ENCODE measurements around the gene BPGM.

BPGM gene

GRCh38 chr7:134625550-134625949, 21.1 kb upstream of the BPGM start:
- Mint-ChIP-seq H3K27me3 (peaks cover 65% of the 10 kb centered on the region), H3K27ac (no peak overlapping the region), H3K36me3 (ENCODE audit: low read depth) (no peaks in the 10 kb centered on the region), H3K4me1 (ENCODE audit: low read depth) (peaks cover 6% of the 10 kb centered on the region), H3K9me3 (no peaks in the 10 kb centered on the region), H3K4me3 (no peak overlapping the region)

DNA sequence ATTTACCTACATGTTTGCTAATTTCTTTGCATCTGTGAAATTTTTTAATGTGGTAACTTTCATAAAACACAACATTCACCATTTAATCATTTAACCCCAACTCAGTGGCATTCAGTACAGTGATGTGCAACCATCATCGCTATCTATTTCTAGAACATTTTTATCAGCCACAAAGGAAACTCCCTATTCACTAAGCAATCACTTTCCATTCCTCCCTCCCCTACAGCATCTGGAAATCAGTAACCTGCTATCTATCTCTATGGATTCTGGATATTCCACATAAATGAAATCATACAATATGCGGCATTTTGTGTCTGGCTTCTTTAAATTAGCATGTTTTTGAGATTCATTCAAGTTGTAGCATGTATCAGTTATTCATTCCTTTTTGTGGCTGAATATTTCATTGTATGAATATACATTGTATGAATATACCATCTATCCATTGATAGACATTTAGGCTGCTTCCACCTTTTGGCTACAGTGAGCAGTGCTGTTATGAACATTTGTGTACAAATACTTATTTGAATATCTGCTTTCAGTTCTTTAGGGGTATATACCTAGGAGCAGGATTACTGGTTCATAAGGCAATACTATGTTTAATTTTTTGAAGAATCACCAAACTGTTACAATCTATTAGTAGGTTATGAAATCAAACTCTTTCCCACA, 19.4 kb upstream of the BPGM start:
- H3K9me3 Mint-ChIP-seq, result no peaks in the 10 kb centered on the region
- peaks cover 6% of the 10 kb centered on the region for H3K4me1 Mint-ChIP-seq (ENCODE audit: low read depth)
- peaks cover 61% of the 10 kb centered on the region for H3K27me3 Mint-ChIP-seq
- H3K4me3 Mint-ChIP-seq, result no peak overlapping the region
- H3K36me3 Mint-ChIP-seq (ENCODE audit: low read depth), result no peaks in the 10 kb centered on the region
- H3K27ac Mint-ChIP-seq, result no peak overlapping the region

DNA sequence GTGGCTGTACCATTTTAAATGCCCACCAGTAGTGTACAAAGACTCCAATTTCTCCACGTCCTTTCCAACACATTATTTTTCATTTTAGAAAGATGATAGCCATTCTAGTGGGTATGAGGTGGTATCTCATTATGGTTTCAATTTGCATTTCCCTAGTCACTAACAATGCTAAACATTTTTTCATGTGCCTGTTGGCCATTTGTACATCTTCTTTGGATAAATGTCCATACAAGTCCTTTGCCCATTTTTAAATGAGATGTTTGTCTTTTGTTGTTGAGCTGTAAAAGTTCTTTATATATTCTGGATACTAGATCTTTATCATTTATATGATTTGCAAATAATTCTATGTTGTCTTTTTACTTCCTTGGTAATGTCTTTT, 18.9 kb upstream of the BPGM start:
- Mint-ChIP-seq H3K36me3 (ENCODE audit: low read depth) (no peaks in the 10 kb centered on the region), H3K27ac (no peak overlapping the region), H3K4me3 (no peak overlapping the region), H3K4me1 (ENCODE audit: low read depth) (peaks cover 6% of the 10 kb centered on the region), H3K9me3 (no peaks in the 10 kb centered on the region), H3K27me3 (peaks cover 56% of the 10 kb centered on the region)

- Mint-ChIP-seq H3K4me1 (ENCODE audit: low read depth) (peaks cover 5% of the 10 kb centered on the region), H3K9me3 (no peaks in the 10 kb centered on the region), H3K36me3 (ENCODE audit: low read depth) (no peaks in the 10 kb centered on the region), H3K27me3 (peaks cover 47% of the 10 kb centered on the region), H3K27ac (no peak overlapping the region), H3K4me3 (no peak overlapping the region)
Observed at GRCh38 chr7:134629445-134629844, 17.2 kb upstream of the BPGM start.

DNA sequence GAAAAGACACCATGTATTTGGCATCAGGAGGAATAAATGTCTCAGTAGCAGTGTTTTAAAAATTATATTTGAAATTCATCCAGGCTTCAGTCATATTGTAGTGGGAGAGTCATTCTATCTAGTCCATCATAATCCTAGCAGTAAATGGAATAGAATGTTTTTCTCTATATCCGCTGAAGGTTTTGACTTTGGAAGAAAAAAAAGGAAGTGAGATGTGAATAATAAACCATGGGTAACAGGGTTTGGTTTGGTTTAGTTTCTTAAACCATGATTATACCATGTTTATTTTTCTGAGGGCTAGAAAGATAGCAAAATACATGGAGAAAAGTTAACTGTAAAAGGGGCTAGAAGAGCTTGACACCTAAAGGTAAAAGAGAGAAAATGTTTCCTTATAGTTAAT, 16.4 kb upstream of the BPGM start:
- H3K9me3 Mint-ChIP-seq, result no peaks in the 10 kb centered on the region
- H3K36me3 Mint-ChIP-seq (ENCODE audit: low read depth), result no peaks in the 10 kb centered on the region
- H3K4me3 Mint-ChIP-seq, result no peak overlapping the region
- peaks cover 5% of the 10 kb centered on the region for H3K4me1 Mint-ChIP-seq (ENCODE audit: low read depth)
- no peak overlapping the region for H3K27ac Mint-ChIP-seq
- peaks cover 41% of the 10 kb centered on the region for H3K27me3 Mint-ChIP-seq

DNA sequence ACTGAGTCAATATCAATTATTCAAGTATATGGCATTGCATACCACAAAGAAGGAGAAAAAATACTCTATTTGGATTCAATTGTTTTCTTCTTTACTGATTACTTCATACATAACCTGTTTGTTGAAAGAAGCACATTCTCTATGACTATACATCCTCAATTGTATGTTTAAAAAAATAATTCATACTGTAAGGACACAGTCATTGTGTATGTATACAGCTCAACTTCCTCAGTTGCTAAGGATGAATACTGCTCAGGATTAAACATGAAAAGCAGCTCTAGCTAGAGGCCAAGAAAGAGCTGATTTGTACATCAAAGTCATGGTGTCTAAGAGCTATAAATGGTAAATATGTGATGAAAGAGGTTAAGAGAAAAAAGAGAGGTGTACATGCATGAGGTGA, 15.8 kb upstream of the BPGM start:
- H3K4me1 Mint-ChIP-seq (ENCODE audit: low read depth), result peaks cover 12% of the 10 kb centered on the region
- no peaks in the 10 kb centered on the region for H3K36me3 Mint-ChIP-seq (ENCODE audit: low read depth)
- H3K9me3 Mint-ChIP-seq, result no peaks in the 10 kb centered on the region
- peaks cover 35% of the 10 kb centered on the region for H3K27me3 Mint-ChIP-seq
- no peak overlapping the region for H3K27ac Mint-ChIP-seq
- H3K4me3 Mint-ChIP-seq, result no peak overlapping the region

DNA sequence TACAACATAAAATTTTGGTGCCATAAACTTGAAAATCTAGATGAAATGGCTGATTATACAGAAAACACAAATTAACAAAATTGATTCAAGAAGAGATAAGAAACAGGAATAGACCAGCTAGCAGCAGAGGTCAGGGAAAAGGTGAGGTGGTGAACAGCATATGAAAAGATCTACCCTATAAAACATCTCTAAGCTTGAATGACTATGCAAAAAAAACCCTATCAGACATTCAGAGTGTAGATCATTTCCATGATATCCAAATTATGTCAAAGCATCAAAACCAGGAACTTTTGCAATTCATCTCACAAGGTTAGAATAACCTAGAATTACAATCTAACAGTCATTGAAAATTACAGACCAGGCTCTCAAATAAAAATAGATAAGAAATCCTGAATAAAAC, 14.6 kb upstream of the BPGM start:
- Mint-ChIP-seq H3K4me3 (no peak overlapping the region), H3K4me1 (ENCODE audit: low read depth) (peaks cover 23% of the 10 kb centered on the region), H3K27ac (no peak overlapping the region), H3K9me3 (no peaks in the 10 kb centered on the region), H3K27me3 (peaks cover 25% of the 10 kb centered on the region), H3K36me3 (ENCODE audit: low read depth) (no peaks in the 10 kb centered on the region)

DNA sequence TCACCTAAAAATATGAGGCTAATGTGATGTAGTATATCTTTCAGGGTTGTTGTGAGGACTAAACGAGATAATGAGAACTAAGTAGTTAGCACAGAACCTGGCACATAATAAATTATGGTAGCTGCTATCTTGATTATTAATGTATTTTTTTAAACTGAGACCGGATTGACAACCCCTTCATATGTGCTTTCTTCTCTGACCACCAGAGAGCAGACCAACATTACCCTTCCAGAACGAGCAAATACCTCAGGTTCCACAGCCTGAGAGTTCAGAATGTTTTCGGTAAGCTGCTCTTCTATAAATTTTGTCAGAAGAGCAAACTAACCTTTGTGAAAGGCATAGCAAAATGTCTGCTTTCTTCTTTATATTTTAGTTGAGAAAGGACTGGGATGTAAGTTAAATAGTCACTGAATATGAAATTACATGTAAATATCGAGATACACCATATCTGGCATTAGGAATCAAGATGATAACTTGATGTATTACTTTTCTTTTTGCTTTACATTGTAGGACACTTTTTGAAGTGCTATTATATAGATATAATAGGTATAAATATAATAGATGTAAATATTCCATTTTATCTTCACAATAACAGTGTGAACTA, 13.6 kb upstream of the BPGM start:
- no peaks in the 10 kb centered on the region for H3K9me3 Mint-ChIP-seq
- H3K4me1 Mint-ChIP-seq (ENCODE audit: low read depth), result peaks cover 30% of the 10 kb centered on the region
- no peak overlapping the region for H3K27ac Mint-ChIP-seq
- no peak overlapping the region for H3K4me3 Mint-ChIP-seq
- no peaks in the 10 kb centered on the region for H3K36me3 Mint-ChIP-seq (ENCODE audit: low read depth)
- H3K27me3 Mint-ChIP-seq, result peaks cover 17% of the 10 kb centered on the region

DNA sequence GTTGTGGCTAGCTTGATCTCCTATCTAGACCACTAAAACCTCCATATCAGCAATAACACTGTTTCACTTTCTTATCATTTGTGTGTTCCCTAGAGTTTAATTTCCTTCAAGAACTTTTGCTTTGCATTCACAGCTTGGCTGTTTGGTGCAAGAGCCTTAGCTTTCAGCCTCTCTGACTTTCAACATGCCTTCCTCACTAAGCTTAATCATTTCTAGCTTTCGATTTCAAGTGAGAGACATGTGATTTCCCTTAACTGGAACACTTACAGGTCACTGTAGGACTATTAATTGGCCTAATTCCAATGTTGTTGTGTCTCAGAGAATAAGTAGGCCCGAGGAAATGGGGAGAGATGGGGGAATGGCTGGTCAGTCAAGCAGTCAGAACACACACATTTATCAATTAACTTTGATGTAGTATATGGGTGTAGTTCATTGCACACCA, 10.6 kb upstream of the BPGM start:
- no peak overlapping the region for H3K4me3 Mint-ChIP-seq
- peaks cover 32% of the 10 kb centered on the region for H3K4me1 Mint-ChIP-seq (ENCODE audit: low read depth)
- no peaks in the 10 kb centered on the region for H3K36me3 Mint-ChIP-seq (ENCODE audit: low read depth)
- peak overlapping the region; percentile 23 for H3K27ac Mint-ChIP-seq
- H3K9me3 Mint-ChIP-seq, result no peaks in the 10 kb centered on the region
- H3K27me3 Mint-ChIP-seq, result no peaks in the 10 kb centered on the region

- Mint-ChIP-seq H3K27me3 (no peaks in the 10 kb centered on the region), H3K9me3 (no peaks in the 10 kb centered on the region), H3K27ac (no peak overlapping the region)
Observed at GRCh38 chr7:134637441-134637840, 9.2 kb upstream of the BPGM start.

DNA sequence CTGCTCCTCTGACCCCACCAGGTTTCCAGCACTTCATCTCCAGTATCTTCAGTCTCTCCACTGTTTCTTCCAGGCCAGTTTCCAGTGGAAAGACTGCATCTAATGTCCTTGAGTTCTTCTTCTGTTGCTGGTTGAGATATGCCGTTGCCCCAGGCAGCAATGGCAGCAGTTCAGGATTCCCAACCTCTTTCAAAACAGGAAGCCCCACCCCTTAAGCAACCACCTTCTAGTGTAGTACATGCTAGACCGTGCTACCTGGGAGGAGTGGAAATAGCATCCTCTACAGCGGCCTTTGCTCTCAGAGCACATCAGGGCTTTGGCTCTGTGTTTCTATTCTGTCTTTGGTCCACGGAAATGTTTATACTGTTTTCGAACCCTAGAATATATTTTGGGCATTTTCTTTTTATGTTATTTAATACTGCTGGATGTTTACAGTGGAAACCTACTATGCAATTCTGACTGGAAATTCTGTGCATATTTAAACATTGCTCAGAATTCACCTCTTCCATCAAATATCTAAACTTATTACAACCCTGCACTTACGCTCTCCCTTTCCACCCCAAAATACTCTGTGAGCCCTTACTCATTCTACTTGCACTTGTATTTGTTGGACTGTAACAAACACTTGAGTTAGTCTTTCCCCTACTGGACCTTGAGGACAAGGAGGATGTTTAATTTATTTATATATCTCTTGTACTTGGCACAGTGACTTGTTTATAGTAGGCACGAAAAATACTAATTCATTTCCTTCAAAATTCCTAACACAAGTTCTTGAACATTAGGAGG, 8.5 kb upstream of the BPGM start:
- no peaks in the 10 kb centered on the region for H3K27me3 Mint-ChIP-seq
- no peak overlapping the region for H3K4me3 Mint-ChIP-seq
- H3K4me1 Mint-ChIP-seq (ENCODE audit: low read depth), result peaks cover 35% of the 10 kb centered on the region
- no peaks in the 10 kb centered on the region for H3K9me3 Mint-ChIP-seq
- no peak overlapping the region for H3K27ac Mint-ChIP-seq
- no peaks in the 10 kb centered on the region for H3K36me3 Mint-ChIP-seq (ENCODE audit: low read depth)

More at GRCh38 chr7:134637441-134637840, 9.2 kb upstream of the BPGM start:
- Mint-ChIP-seq H3K4me1 (ENCODE audit: low read depth) (peaks cover 35% of the 10 kb centered on the region), H3K36me3 (ENCODE audit: low read depth) (no peaks in the 10 kb centered on the region), H3K4me3 (no peak overlapping the region)

GRCh38 chr7:134639061-134639460, 7.6 kb upstream of the BPGM start:
- no peaks in the 10 kb centered on the region for H3K27me3 Mint-ChIP-seq
- no peaks in the 10 kb centered on the region for H3K36me3 Mint-ChIP-seq (ENCODE audit: low read depth)
- H3K4me1 Mint-ChIP-seq (ENCODE audit: low read depth), result peaks cover 35% of the 10 kb centered on the region
- H3K27ac Mint-ChIP-seq, result no peak overlapping the region
- H3K4me3 Mint-ChIP-seq, result no peak overlapping the region
- no peaks in the 10 kb centered on the region for H3K9me3 Mint-ChIP-seq

DNA sequence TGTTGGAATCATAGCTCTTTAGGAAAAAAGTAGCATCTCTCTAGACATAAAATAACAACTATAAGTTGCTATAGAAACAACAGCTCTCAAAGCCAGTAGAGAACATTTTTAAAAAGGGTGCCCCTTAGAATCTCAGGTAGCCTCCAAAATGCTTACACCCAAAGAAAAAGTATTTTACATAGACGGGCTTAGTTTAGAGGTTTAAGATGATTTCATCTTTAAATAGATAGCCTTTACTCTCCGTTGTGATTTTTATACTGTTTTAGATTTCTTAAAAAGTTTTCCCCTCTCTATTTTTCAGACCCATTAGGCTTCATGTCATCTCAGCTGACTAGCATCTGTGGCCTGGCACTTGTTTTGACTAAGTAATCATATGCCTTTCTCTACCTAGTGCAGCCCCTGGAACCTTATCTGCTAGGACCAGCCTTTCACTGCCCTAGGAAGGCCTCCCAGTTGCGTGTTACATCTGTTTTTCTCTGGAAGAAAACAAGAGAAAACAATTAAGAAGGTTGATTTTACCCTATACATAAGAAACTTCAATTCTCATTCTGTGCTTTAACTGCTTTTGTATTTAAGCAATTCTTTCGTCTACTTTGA, 6.9 kb upstream of the BPGM start:
- Mint-ChIP-seq H3K9me3 (no peaks in the 10 kb centered on the region), H3K27me3 (no peaks in the 10 kb centered on the region), H3K36me3 (ENCODE audit: low read depth) (no peaks in the 10 kb centered on the region), H3K27ac (no peak overlapping the region), H3K4me1 (ENCODE audit: low read depth) (peaks cover 42% of the 10 kb centered on the region), H3K4me3 (no peak overlapping the region)

GRCh38 chr7:134640842-134641715, 5.6 kb upstream of the BPGM start:
- no peak overlapping the region for H3K4me3 Mint-ChIP-seq
- peaks cover 35% of the 10 kb centered on the region for H3K4me1 Mint-ChIP-seq (ENCODE audit: low read depth)
- no peaks in the 10 kb centered on the region for H3K9me3 Mint-ChIP-seq
- H3K36me3 Mint-ChIP-seq (ENCODE audit: low read depth), result no peaks in the 10 kb centered on the region
- no peak overlapping the region for H3K27ac Mint-ChIP-seq
- H3K27me3 Mint-ChIP-seq, result no peaks in the 10 kb centered on the region

Data from stimulated activated naive CD8-positive, alpha-beta T cell treated with anti-CD3 and anti-CD28 coated beads, Interleukin-15, Interleukin-2, amounts not matched to agents 100 ng/mL and 50 ng/mL, for 24 hours (primary cell).